ENCODE data around the gene FMO4. TPM values are rescaled to one million over a fixed set of nuclear protein-coding genes. Genes with fewer than 3 reads are reported as not detected.
"Not testable (repeated sequence)": the region's sequence is repeated elsewhere in the genome, so short reads cannot be mapped to it uniquely, and the experiment has no call there.

The FMO4 gene
- total RNA-seq, 1 experiment from 2014 or later: 0.56 TPM

DNA sequence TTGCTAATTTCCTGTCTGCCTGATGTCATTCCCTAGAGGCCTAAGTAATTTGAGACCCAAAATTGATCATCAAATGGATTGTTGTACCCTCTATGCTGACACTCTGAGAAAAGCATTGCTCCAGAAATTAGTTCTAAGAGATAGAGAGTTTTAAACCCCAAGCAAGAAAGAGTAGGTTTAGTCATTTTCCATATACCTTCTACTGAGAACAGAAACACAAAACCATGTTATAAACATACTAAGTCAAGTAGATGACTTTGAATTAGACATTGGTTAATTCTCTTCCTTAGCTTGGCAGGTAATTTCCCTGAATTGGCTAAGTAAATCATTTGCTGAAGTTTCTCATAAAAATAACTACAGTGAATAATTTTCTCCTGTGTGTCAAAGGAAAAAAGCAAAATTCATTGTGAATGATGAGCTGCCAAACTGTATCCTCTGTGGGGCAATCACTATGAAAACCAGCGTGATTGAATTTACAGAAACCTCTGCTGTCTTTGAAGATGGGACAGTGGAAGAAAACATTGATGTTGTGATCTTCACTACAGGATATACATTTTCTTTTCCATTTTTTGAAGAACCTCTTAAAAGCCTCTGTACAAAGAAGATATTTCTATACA lies 20.1 kb downstream of the FMO4 start:
- CTCF ChIA-PET: no interaction called here
- BruUV-seq (replicated peaks): no TSS peak
- no peaks in the 10 kb centered on the region for H3K36me3 ChIP-seq (ENCODE audit: insufficient read depth, low read length, poor library complexity, severe bottlenecking)
- TF ChIP-seq EZH2 (IDR thresholded peaks at IDR 0.05; ENCODE audit: borderline replicate concordance, low read depth, low read length, poor library complexity, severe bottlenecking): no peak
- TF ChIP-seq, protein P1, sequence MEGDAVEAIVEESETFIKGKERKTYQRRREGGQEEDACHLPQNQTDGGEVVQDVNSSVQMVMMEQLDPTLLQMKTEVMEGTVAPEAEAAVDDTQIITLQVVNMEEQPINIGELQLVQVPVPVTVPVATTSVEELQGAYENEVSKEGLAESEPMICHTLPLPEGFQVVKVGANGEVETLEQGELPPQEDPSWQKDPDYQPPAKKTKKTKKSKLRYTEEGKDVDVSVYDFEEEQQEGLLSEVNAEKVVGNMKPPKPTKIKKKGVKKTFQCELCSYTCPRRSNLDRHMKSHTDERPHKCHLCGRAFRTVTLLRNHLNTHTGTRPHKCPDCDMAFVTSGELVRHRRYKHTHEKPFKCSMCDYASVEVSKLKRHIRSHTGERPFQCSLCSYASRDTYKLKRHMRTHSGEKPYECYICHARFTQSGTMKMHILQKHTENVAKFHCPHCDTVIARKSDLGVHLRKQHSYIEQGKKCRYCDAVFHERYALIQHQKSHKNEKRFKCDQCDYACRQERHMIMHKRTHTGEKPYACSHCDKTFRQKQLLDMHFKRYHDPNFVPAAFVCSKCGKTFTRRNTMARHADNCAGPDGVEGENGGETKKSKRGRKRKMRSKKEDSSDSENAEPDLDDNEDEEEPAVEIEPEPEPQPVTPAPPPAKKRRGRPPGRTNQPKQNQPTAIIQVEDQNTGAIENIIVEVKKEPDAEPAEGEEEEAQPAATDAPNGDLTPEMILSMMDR (conservative IDR thresholded peaks at IDR 0.05; ENCODE audit: low read depth, low read length): no peak
- no peaks in the 10 kb centered on the region for H3K4me1 ChIP-seq (ENCODE audit: insufficient read depth, low read length, poor library complexity, severe bottlenecking)
- no peaks in the 10 kb centered on the region for H3K9me3 ChIP-seq (ENCODE audit: low read depth, low read length, poor library complexity, severe bottlenecking)
- no peak overlapping the region for H3K27ac ChIP-seq (ENCODE audit: low read depth, low read length, poor library complexity, severe bottlenecking)
- intact Hi-C loops (cut with micrococcal nuclease; ENCODE audit: unreplicated experiment): no loop called here
- no peak overlapping the region for H3K4me3 ChIP-seq (ENCODE audit: low read depth, low read length, poor library complexity, severe bottlenecking)
- POLR2A ChIA-PET (ENCODE audit: low non-redundant PET): no interaction called here
- no peak for DNase-seq (ENCODE audit: low spot score)
- H3K27me3 ChIP-seq (replicated peaks; ENCODE audit: insufficient read depth, low read depth, low read length, poor library complexity): no peaks in the 10 kb centered on the region

DNA sequence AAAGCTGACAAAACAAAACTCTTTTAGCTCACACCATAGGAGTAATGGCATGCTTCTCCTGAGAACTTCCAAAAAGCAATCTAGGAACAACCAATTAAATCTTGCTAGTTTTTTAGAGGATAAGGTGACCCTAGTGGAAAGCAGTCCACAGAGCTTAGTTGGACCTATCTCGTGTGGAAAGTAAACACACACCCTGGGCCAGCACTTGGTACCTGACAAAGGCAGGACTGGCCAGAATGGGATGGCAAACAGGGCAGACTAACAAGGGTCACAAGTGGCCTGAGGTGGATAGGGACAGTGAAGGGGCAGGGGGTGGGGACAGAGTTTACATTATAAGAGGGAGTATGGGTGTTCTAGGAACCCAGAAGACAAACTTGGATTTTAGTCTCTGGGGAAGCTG lies 22.0 kb downstream of the FMO4 start:
- POLR2A ChIA-PET (ENCODE audit: low non-redundant PET): no interaction called here

DNA sequence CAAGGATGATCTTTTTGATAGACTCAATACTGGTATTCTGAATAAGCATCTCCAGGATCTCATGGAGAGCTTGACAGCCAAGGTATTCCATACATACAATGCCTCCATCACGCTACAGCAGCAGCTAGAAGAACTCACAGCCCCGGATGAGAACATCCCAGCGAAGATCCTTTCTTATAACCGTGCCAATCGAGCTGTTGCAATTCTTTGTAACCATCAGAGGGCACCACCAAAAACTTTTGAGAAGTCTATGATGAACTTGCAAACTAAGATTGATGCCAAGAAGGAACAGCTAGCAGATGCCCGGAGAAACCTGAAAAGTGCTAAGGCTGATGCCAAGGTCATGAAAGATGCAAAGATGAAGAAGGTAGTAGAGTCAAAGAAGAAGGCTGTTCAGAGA lies 25.4 kb downstream of the FMO4 start:
- BruUV-seq (replicated peaks); intact Hi-C loops (cut with micrococcal nuclease; ENCODE audit: unreplicated experiment): not testable (repeated sequence)

More for the DNA sequence above, 22.0 kb downstream of the FMO4 start:
- no peak for DNase-seq (ENCODE audit: low spot score)
- BruUV-seq (replicated peaks): no TSS peak
- Histone ChIP-seq H3K4me3 (ENCODE audit: low read depth, low read length, poor library complexity, severe bottlenecking) (no peak overlapping the region), H3K36me3 (ENCODE audit: insufficient read depth, low read length, poor library complexity, severe bottlenecking) (no peaks in the 10 kb centered on the region), H3K4me1 (ENCODE audit: insufficient read depth, low read length, poor library complexity, severe bottlenecking) (no peaks in the 10 kb centered on the region), H3K9me3 (ENCODE audit: low read depth, low read length, poor library complexity, severe bottlenecking) (no peaks in the 10 kb centered on the region), H3K27ac (ENCODE audit: low read depth, low read length, poor library complexity, severe bottlenecking) (no peak overlapping the region), H3K27me3 (replicated peaks; ENCODE audit: insufficient read depth, low read depth, low read length, poor library complexity) (no peaks in the 10 kb centered on the region)
- TF ChIP-seq EZH2 (IDR thresholded peaks at IDR 0.05; ENCODE audit: borderline replicate concordance, low read depth, low read length, poor library complexity, severe bottlenecking): no peak
- TF ChIP-seq, protein P1 (conservative IDR thresholded peaks at IDR 0.05; ENCODE audit: low read depth, low read length): no peak
- CTCF ChIA-PET: no interaction called here
- intact Hi-C loops (cut with micrococcal nuclease; ENCODE audit: unreplicated experiment): no loop called here

More for the DNA sequence above, 25.4 kb downstream of the FMO4 start:
- DNase-seq (ENCODE audit: low spot score); H3K4me3 ChIP-seq (ENCODE audit: low read depth, low read length, poor library complexity, severe bottlenecking); H3K9me3 ChIP-seq (ENCODE audit: low read depth, low read length, poor library complexity, severe bottlenecking); H3K27me3 ChIP-seq (replicated peaks; ENCODE audit: insufficient read depth, low read depth, low read length, poor library complexity); POLR2A ChIA-PET (ENCODE audit: low non-redundant PET); H3K36me3 ChIP-seq (ENCODE audit: insufficient read depth, low read length, poor library complexity, severe bottlenecking); CTCF ChIA-PET; H3K4me1 ChIP-seq (ENCODE audit: insufficient read depth, low read length, poor library complexity, severe bottlenecking); H3K27ac ChIP-seq (ENCODE audit: low read depth, low read length, poor library complexity, severe bottlenecking): not testable (repeated sequence)
- TF ChIP-seq, protein P1 (conservative IDR thresholded peaks at IDR 0.05; ENCODE audit: low read depth, low read length): 0 out of 2 replicates have a peak, but pooled peaks have one; percentile 20
